RWPE2 (cell line): ENCODE data around the gene TSPEAR.

ENCODE experiments used
- ATAC-seq: fragments of 200-7000 bp; cut with Tn5 transposase; 3 replicates; pipeline ENCODE4 v1.9.1; 2021; ENCODE audit warnings: low read depth
- DNase-seq: peaks from one replicate; pipeline ENCODE4 v3.0.0-alpha.2; 2020; ENCODE audit warnings: low spot score
- H3K27ac ChIP-seq: fragments of 450-650 bp; 2 replicates; pipeline ENCODE4 v1.5.1; 2017; ENCODE audit warnings: mild to moderate bottlenecking; ENCODE audit not compliant: poor library complexity, severe bottlenecking
- H3K27me3 ChIP-seq: fragments of 250-450 bp; sonication (Bioruptor Pico); 2 replicates; pipeline ENCODE4 v1.5.1; 2021; ENCODE audit warnings: mild to moderate bottlenecking, moderate library complexity; ENCODE audit not compliant: insufficient read depth, poor library complexity, severe bottlenecking
- H3K36me3 ChIP-seq: fragments of 250-450 bp; sonication (Bioruptor Pico); 2 replicates; pipeline ENCODE4 v1.5.1; 2020; ENCODE audit warnings: low read depth, mild to moderate bottlenecking, moderate library complexity
- H3K4me1 ChIP-seq: fragments of 250-450 bp; sonication (Bioruptor Pico); 2 replicates; pipeline ENCODE4 v1.5.1; 2021; ENCODE audit warnings: mild to moderate bottlenecking, moderate library complexity; ENCODE audit not compliant: insufficient read depth, poor library complexity, severe bottlenecking
- H3K4me3 ChIP-seq: fragments of 250-450 bp; sonication (Bioruptor Pico); 2 replicates; pipeline ENCODE4 v1.5.1; 2021; ENCODE audit warnings: mild to moderate bottlenecking, moderate library complexity; ENCODE audit not compliant: severe bottlenecking
- H3K9me3 ChIP-seq: fragments of 250-450 bp; sonication (Bioruptor Pico); 2 replicates; pipeline ENCODE4 v1.5.1; 2021; ENCODE audit warnings: mild to moderate bottlenecking, moderate library complexity; ENCODE audit not compliant: severe bottlenecking
- TF ChIP-seq, protein P1 (sequence below): fragments of 450-650 bp; IDR thresholded peaks from one replicate; pipeline ENCODE4 v1.5.1; 2017; ENCODE audit warnings: mild to moderate bottlenecking, moderate library complexity; ENCODE audit not compliant: poor library complexity, severe bottlenecking

The TSPEAR gene

GRCh38 chr21:44752671-44753235, 41.4 kb upstream of the TSPEAR start:
- H3K9me3 ChIP-seq: no peaks in the 10 kb centered on the region
- H3K27ac ChIP-seq: peak overlapping the region; percentile 50
- TF ChIP-seq, protein P1, sequence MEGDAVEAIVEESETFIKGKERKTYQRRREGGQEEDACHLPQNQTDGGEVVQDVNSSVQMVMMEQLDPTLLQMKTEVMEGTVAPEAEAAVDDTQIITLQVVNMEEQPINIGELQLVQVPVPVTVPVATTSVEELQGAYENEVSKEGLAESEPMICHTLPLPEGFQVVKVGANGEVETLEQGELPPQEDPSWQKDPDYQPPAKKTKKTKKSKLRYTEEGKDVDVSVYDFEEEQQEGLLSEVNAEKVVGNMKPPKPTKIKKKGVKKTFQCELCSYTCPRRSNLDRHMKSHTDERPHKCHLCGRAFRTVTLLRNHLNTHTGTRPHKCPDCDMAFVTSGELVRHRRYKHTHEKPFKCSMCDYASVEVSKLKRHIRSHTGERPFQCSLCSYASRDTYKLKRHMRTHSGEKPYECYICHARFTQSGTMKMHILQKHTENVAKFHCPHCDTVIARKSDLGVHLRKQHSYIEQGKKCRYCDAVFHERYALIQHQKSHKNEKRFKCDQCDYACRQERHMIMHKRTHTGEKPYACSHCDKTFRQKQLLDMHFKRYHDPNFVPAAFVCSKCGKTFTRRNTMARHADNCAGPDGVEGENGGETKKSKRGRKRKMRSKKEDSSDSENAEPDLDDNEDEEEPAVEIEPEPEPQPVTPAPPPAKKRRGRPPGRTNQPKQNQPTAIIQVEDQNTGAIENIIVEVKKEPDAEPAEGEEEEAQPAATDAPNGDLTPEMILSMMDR: no peak
- H3K4me1 ChIP-seq: peaks cover 14% of the 10 kb centered on the region
- peak; percentile 88 for DNase-seq
- H3K4me3 ChIP-seq: no peak overlapping the region
- ATAC-seq: peak; percentile 96
- no peaks in the 10 kb centered on the region for H3K27me3 ChIP-seq
- no peaks in the 10 kb centered on the region for H3K36me3 ChIP-seq

DNA sequence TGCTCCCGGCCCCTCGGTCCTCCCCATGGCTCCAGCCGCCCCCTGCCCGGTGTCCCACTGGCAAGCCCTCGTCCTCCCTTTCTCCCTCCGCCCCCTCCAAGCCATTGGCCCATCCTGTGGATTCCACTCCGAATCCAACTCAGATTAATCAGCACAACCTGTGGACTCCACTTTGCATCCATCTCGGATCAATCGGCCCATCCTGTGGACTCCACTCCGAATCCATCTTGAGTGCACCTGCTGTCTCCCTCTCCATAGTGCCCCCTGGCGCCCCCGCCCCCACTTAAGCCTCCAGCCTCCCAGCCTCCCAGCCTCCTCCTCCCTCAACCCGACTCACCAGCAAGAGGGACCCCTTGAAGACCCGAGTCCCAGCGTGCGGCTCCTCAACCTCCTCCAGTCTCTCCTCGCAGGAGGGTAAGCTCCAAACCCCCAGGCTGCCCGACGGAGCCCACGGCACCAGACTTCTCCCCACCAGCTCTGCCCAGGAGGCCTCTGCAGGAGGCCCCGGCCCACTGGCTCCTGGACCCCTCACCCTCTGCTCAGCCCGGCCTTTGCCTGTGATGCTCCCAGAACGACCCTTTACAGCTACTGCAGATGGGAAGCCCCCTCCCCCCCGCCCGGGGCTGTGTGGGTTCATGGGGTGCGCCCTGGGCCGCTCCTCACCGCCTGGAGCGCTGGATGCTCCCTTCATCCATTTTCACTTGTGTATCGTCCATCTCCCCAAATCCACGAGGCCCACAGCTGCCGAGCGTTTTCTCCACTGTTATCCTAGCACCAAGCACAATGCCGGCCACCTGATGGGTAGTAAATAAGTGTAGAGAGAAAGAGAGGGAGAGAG, 40.6 kb upstream of the TSPEAR start:
- no peak for ATAC-seq
- Histone ChIP-seq H3K27ac (peak overlapping the region; percentile 50), H3K27me3 (no peaks in the 10 kb centered on the region), H3K4me1 (peaks cover 14% of the 10 kb centered on the region), H3K36me3 (no peaks in the 10 kb centered on the region), H3K4me3 (no peak overlapping the region), H3K9me3 (no peaks in the 10 kb centered on the region)
- TF ChIP-seq, protein P1: no peak
- DNase-seq: peak; percentile 52

DNA sequence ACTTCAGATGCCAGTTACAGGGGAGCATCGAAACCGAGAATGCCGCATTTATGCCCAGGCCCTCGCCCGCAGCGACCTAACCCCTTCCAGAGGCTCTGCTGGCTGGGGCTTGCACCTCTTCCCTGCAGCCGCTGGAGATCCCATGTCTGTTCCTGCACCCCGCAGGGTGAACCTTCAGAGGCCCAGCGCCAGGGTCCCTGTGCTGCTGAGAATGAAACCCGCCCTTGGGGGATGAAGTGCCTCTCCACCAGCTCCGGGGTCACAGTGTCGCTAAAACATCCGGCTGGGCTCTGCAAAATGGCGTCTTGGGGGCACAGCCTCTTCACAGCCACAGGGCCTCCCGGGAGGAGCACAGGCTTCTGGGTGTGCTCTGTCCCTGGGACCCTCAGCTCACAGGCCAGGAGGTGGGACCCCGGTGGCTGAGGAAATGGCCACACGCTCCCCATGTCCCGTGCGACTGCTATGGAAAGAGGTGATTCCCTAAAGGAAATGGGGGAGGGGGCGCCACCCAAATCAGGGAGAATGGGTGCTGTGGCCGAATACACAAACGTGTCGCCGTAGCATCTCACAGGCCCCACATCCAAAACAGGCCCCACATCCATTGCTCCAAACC, 39.9 kb upstream of the TSPEAR start:
- no peaks in the 10 kb centered on the region for H3K9me3 ChIP-seq

DNA sequence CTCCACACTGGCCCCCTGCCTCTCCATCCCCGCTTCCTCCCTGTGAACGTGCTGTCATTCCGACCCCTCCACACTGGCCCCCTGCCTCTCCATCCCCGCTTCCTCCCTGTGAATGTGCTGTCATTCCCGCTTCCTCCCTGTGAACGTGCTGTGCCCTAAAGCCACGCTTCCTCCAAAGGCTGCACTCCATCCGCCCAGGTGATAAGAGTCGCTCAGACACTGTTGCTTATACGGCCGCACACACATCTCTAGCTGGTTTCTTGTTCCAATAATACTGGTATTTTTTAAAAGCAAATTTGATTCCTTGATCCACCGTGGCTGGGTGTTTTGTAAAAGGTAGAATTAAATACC, 39.3 kb upstream of the TSPEAR start:
- Histone ChIP-seq H3K27ac (no peak overlapping the region), H3K4me3 (no peak overlapping the region), H3K36me3 (no peaks in the 10 kb centered on the region), H3K9me3 (no peaks in the 10 kb centered on the region), H3K4me1 (peaks cover 14% of the 10 kb centered on the region), H3K27me3 (no peaks in the 10 kb centered on the region)
- peak; percentile 38 for DNase-seq
- TF ChIP-seq, protein P1: no peak
- ATAC-seq: no peak

More for the DNA sequence above, 39.9 kb upstream of the TSPEAR start:
- no peak overlapping the region for H3K27ac ChIP-seq
- H3K27me3 ChIP-seq: no peaks in the 10 kb centered on the region
- no peak overlapping the region for H3K4me3 ChIP-seq
- no peak for DNase-seq
- H3K4me1 ChIP-seq: peaks cover 14% of the 10 kb centered on the region
- ATAC-seq: no peak
- no peaks in the 10 kb centered on the region for H3K36me3 ChIP-seq
- TF ChIP-seq, protein P1: no peak
